ENCODE measurements around the gene CBR3.

CBR3 gene

GRCh38 chr21:36188081-36188681, 53.3 kb downstream of the CBR3 start:
- CTCF ChIA-PET = no interaction called here
- H3K36me3 Mint-ChIP-seq = peaks cover 13% of the 10 kb centered on the region
- DNase-seq = no peak
- no peak overlapping the region for H3K27ac Mint-ChIP-seq
- peaks cover 22% of the 10 kb centered on the region for H3K4me1 Mint-ChIP-seq
- no peak overlapping the region for H3K4me3 Mint-ChIP-seq
- H3K9me3 Mint-ChIP-seq = no peaks in the 10 kb centered on the region
- H3K27me3 Mint-ChIP-seq = no peaks in the 10 kb centered on the region

GRCh38 chr21:36188937-36189336, 54.1 kb downstream of the CBR3 start:
- CTCF ChIA-PET = no interaction called here
- no peak overlapping the region for H3K4me3 Mint-ChIP-seq
- peaks cover 20% of the 10 kb centered on the region for H3K4me1 Mint-ChIP-seq
- no peaks in the 10 kb centered on the region for H3K9me3 Mint-ChIP-seq
- H3K27me3 Mint-ChIP-seq = no peaks in the 10 kb centered on the region
- H3K27ac Mint-ChIP-seq = no peak overlapping the region
- H3K36me3 Mint-ChIP-seq = peaks cover 13% of the 10 kb centered on the region
- no peak for DNase-seq

DNA sequence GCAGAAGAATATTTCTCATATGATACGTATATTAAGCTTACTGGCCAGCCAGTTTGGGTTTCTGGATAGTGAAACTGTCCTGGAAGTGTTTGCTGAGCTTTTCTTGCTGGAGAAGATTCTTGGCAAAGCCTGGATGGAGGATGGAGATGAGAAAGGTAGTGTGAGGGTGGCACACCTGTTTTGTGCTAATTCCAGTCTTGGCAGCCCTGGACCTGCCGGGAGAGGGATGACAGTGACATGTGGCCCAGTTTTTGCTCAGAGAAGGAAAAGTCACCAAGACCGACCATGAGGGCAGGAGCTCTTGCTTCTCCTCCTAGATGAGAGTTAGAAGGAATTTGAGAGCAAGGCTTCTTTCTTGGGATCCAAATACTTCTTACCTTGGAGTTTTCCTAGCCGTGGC, 55.9 kb downstream of the CBR3 start:
- no peak for DNase-seq
- CTCF ChIA-PET = no interaction called here
- Mint-ChIP-seq H3K27me3 (no peaks in the 10 kb centered on the region), H3K9me3 (no peaks in the 10 kb centered on the region), H3K4me1 (peaks cover 15% of the 10 kb centered on the region), H3K4me3 (no peak overlapping the region), H3K27ac (no peak overlapping the region), H3K36me3 (peaks cover 12% of the 10 kb centered on the region)

- no peak overlapping the region for H3K27ac Mint-ChIP-seq
- CTCF ChIA-PET = no interaction called here
Measured at GRCh38 chr21:36193200-36193599, 58.3 kb downstream of the CBR3 start.

GRCh38 chr21:36194024-36194423, 59.1 kb downstream of the CBR3 start:
- no peaks in the 10 kb centered on the region for H3K9me3 Mint-ChIP-seq
- CTCF ChIA-PET = no interaction called here
- no peak for DNase-seq
- H3K4me3 Mint-ChIP-seq = no peak overlapping the region
- H3K36me3 Mint-ChIP-seq = peaks cover 7% of the 10 kb centered on the region
- no peaks in the 10 kb centered on the region for H3K27me3 Mint-ChIP-seq
- no peak overlapping the region for H3K27ac Mint-ChIP-seq
- H3K4me1 Mint-ChIP-seq = peaks cover 3% of the 10 kb centered on the region

More at GRCh38 chr21:36193200-36193599, 58.3 kb downstream of the CBR3 start:
- DNase-seq = no peak
- no peaks in the 10 kb centered on the region for H3K27me3 Mint-ChIP-seq
- no peaks in the 10 kb centered on the region for H3K9me3 Mint-ChIP-seq
- peaks cover 11% of the 10 kb centered on the region for H3K4me1 Mint-ChIP-seq
- no peak overlapping the region for H3K4me3 Mint-ChIP-seq
- H3K36me3 Mint-ChIP-seq = peaks cover 8% of the 10 kb centered on the region

- H3K27me3 Mint-ChIP-seq = no peaks in the 10 kb centered on the region
- no peak overlapping the region for H3K27ac Mint-ChIP-seq
- no peak for DNase-seq
- H3K4me3 Mint-ChIP-seq = no peak overlapping the region
- CTCF ChIA-PET = no interaction called here
- peaks cover 19% of the 10 kb centered on the region for H3K36me3 Mint-ChIP-seq
- H3K4me1 Mint-ChIP-seq = no peaks in the 10 kb centered on the region
- H3K9me3 Mint-ChIP-seq = no peaks in the 10 kb centered on the region
Measured at GRCh38 chr21:36195613-36196012, 60.7 kb downstream of the CBR3 start.

Measured in activated naive CD4-positive, alpha-beta T cell treated with anti-CD3 and anti-CD28 coated beads, Interleukin-2, amount 10 ng/mL, durations not matched to agents 7 days and 5 days (primary cell).